Left ventricle myocardium inferior (tissue), 1 donor: ENCODE data around the gene ARSG. TPM values are rescaled to one million over a fixed set of nuclear protein-coding genes. Genes with fewer than 3 reads are reported as not detected.
"Not testable (repeated sequence)": the region's sequence is repeated elsewhere in the genome, so short reads cannot be mapped to it uniquely, and the experiment has no call there.

Source experiments
- DNase-seq: peaks from one replicate; pipeline ENCODE4 v3.0.0-alpha.2; 2020
- H3K27ac ChIP-seq: fragments of 200-600 bp; replicated peaks from 2 replicates; pipeline ENCODE4 v1.8.0; 2021
- H3K27me3 ChIP-seq: fragments of 200-600 bp; 2 replicates; pipeline ENCODE4 v1.8.0; 2021; ENCODE audit warnings: low read depth
- H3K36me3 ChIP-seq: fragments of 200-600 bp; 2 replicates; pipeline ENCODE4 v1.8.0; 2021
- H3K4me1 ChIP-seq: fragments of 200-600 bp; 2 replicates; pipeline ENCODE4 v1.8.0; 2021
- H3K4me3 ChIP-seq: fragments of 200-600 bp; 2 replicates; pipeline ENCODE4 v1.8.0; 2021; ENCODE audit warnings: mild to moderate bottlenecking, moderate library complexity
- H3K9me3 ChIP-seq: fragments of 200-600 bp; replicated peaks from 2 replicates; pipeline ENCODE4 v1.8.0; 2021
- CTCF ChIP-seq: fragments of 200-600 bp; IDR thresholded peaks from 2 replicates; pipeline ENCODE4 v1.8.0; 2021; ENCODE audit warnings: antibody characterized with exemption, mild to moderate bottlenecking, borderline replicate concordance
- intact Hi-C: fragments of 100-400 bp; cut with micrococcal nuclease; formaldehyde crosslinking; loops from one replicate; pipeline ENCODE4 v1.11.0; 2022
- total RNA-seq: library from RNA; stranded (reverse); fragmentation: NEBNext Ultra II Directional; extraction: Animal tissue kit (Norgen Biotek cat#: 25700); gene quantifications from one replicate; pipeline ENCODE4 v1.2.1, GENCODE V29; 2021
- donor health status: DM: no; HTN: yes; CAD: no; lungs with severe emphysema.

The ARSG gene
- total RNA-seq, 1 donor from 2014 or later, result 3.7 TPM

- TF ChIP-seq CTCF, result no peak
- Histone ChIP-seq H3K27ac (no peak overlapping the region), H3K27me3 (no peaks in the 10 kb centered on the region), H3K36me3 (no peaks in the 10 kb centered on the region), H3K9me3 (no peaks in the 10 kb centered on the region), H3K4me1 (peaks cover 7% of the 10 kb centered on the region), H3K4me3 (no peak overlapping the region)
- no peak for DNase-seq
- intact Hi-C loops, result no loop called here
These were observed 13.4 kb downstream of the ARSG start for GRCh38 chr17:68304706-68305105.

GRCh38 chr17:68305142-68305541, 13.8 kb downstream of the ARSG start:
- H3K9me3 ChIP-seq, result no peaks in the 10 kb centered on the region
- no peak for DNase-seq
- H3K36me3 ChIP-seq, result no peaks in the 10 kb centered on the region
- H3K4me3 ChIP-seq, result no peak overlapping the region
- no peak overlapping the region for H3K27ac ChIP-seq
- intact Hi-C loops, result no loop called here
- H3K27me3 ChIP-seq, result no peaks in the 10 kb centered on the region
- H3K4me1 ChIP-seq, result peaks cover 7% of the 10 kb centered on the region
- TF ChIP-seq CTCF, result no peak

- no peaks in the 10 kb centered on the region for H3K36me3 ChIP-seq
- no peak overlapping the region for H3K4me3 ChIP-seq
- no peaks in the 10 kb centered on the region for H3K27me3 ChIP-seq
- DNase-seq, result no peak
- no peak overlapping the region for H3K27ac ChIP-seq
- intact Hi-C loops, result no loop called here
- H3K9me3 ChIP-seq, result no peaks in the 10 kb centered on the region
- no peak for TF ChIP-seq CTCF
- peaks cover under 1% of the 10 kb centered on the region for H3K4me1 ChIP-seq
These were observed 15.5 kb downstream of the ARSG start for GRCh38 chr17:68306819-68307218.

GRCh38 chr17:68307443-68307842, 16.1 kb downstream of the ARSG start:
- Histone ChIP-seq H3K4me1 (no peaks in the 10 kb centered on the region), H3K4me3 (no peak overlapping the region), H3K27ac (no peak overlapping the region), H3K27me3 (no peaks in the 10 kb centered on the region), H3K36me3 (no peaks in the 10 kb centered on the region), H3K9me3 (no peaks in the 10 kb centered on the region)
- DNase-seq, result no peak
- intact Hi-C loops, result no loop called here
- no peak for TF ChIP-seq CTCF

- H3K27ac ChIP-seq, DNase-seq, intact Hi-C loops, H3K4me1 ChIP-seq, H3K27me3 ChIP-seq, H3K9me3 ChIP-seq, H3K36me3 ChIP-seq, H3K4me3 ChIP-seq: not testable (repeated sequence)
These were observed 17.2 kb downstream of the ARSG start for GRCh38 chr17:68308486-68308885.

- intact Hi-C loops, DNase-seq, H3K9me3 ChIP-seq, H3K4me3 ChIP-seq, H3K27me3 ChIP-seq, H3K4me1 ChIP-seq, H3K27ac ChIP-seq, H3K36me3 ChIP-seq: not testable (repeated sequence)
These were observed 17.9 kb downstream of the ARSG start for GRCh38 chr17:68309066-68309670.
